GM12875 (cell line): Measurements from ENCODE around the gene FAM131A.

Experiments used
- H3K4me3 ChIP-seq: one replicate; pipeline ENCODE4 v1.5.1; 2011; ENCODE audit warnings: low read depth, low read length, control low read depth
- TF ChIP-seq, protein P1 (sequence below): IDR thresholded peaks from 2 replicates; pipeline ENCODE4 v1.5.1; 2011; ENCODE audit warnings: low read depth, mild to moderate bottlenecking, control low read depth, inconsistent platforms, low read length, moderate library complexity, borderline replicate concordance; ENCODE audit not compliant: insufficient read depth

FAM131A gene

DNA sequence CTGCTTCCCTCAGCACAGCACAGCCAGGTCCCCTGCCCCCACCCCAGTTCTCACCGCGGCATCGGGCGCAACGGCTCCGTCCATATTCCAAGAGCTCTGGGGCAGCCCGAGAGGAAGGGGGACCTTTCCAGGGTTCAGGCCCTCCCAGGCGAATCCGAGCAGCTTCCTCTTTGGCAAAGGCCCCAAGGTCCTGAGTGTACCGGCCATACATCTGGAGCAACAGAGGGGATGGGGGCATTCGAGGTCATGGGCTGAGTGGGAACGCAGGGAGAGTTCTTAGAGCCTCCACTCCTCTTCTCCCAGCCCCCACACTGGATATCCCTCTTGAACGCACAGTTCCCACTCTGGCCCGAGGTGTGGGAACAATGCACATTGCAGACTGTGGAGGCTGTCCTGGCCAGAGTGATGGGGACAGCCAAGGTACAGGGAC, 21.5 kb downstream of the FAM131A start:
- no peak overlapping the region for H3K4me3 ChIP-seq
- TF ChIP-seq, protein P1, sequence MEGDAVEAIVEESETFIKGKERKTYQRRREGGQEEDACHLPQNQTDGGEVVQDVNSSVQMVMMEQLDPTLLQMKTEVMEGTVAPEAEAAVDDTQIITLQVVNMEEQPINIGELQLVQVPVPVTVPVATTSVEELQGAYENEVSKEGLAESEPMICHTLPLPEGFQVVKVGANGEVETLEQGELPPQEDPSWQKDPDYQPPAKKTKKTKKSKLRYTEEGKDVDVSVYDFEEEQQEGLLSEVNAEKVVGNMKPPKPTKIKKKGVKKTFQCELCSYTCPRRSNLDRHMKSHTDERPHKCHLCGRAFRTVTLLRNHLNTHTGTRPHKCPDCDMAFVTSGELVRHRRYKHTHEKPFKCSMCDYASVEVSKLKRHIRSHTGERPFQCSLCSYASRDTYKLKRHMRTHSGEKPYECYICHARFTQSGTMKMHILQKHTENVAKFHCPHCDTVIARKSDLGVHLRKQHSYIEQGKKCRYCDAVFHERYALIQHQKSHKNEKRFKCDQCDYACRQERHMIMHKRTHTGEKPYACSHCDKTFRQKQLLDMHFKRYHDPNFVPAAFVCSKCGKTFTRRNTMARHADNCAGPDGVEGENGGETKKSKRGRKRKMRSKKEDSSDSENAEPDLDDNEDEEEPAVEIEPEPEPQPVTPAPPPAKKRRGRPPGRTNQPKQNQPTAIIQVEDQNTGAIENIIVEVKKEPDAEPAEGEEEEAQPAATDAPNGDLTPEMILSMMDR: no peak

DNA sequence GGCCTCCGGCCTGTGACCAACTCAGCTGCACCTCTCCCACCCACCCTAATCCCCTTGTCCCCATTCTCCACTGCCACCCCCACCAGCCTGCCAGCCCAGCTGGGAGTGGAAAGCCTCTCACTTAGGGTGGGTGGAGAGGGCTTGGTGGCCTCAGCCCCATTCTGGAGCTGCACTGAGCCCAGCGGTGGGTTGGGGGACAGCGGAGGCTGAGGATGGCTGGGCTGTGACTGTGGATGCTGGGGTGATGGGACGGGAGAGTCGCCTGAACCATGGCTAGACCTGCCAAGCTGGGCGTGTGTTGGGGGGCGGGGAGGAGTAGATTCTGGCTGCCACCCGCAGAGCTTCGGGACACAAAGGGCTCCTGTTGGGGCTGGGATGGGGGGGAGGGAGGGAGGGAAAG, 22.2 kb downstream of the FAM131A start:
- no peak overlapping the region for H3K4me3 ChIP-seq
- TF ChIP-seq, protein P1: no peak

DNA sequence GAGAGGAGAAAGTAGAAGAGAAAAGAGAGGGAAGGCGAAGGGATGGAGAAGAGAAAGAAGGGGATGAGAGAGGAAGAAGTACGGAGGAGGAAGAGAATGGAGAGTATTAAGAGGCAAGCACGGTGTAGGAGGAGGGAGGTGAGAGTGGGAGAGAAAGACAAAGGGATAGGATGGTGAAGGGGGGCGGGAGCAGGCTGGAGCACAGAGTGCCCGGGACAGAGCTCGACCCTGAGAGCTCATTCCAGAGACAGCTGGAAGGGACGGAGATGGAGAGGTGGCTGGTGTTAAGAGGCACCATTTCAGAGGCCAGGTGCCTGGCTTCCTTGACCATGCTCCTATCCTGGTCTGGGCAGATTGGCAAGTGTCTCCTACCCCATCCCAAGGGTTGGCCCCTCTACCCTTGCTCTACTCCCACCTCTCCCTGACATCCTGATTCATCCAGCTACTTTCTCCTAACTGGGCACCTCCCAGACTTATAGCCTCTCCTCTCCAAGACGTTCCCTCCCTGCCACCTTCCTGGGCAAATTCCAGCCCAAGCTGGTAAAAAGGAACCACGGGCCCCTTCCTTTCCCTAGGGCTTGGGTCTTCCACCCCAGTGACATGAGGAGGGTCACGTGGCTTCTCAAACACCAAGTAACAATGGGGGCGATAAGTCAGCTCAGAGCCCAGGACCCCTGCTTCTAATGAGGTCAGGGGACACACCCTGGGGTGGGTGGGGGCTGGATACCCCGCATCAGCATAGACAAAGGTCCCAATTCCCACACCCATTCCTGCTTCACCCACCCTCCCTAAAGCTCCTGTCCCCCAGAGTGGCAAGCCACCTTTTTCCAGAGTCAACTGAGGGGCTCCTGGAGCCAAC, 22.9 kb downstream of the FAM131A start:
- TF ChIP-seq, protein P1: no peak
- no peak overlapping the region for H3K4me3 ChIP-seq

DNA sequence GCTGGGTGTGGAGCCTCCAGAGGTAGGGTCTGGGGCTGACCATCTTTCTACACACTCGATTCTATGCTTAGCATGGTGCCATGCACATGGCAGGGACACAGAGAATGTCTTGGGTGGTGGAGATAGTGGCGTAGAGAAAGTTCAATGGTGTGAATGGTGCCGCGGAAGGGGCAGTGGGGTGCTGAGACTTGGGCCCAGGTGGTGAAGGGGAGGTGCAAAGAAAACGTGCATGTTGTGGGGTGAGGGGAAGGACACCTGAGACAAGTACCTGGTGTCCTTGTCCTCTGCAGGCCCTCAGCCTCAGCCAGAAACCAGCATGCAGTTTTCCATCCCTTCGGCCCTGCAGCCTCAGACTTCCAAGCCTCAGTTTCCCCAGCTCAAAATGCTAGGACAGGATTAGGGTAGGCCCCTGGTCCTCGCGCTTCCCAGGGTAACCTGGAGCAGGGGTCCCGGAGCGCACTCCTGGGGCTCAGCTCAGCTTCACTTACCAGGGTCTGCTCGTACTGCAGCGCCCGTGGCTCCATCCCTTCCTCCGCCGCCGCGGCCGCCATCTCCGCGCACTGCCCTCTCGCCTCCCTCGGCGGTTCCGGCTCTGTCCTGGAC, 23.6 kb downstream of the FAM131A start:
- H3K4me3 ChIP-seq: peak overlapping the region; percentile 87
- TF ChIP-seq, protein P1: no peak

DNA sequence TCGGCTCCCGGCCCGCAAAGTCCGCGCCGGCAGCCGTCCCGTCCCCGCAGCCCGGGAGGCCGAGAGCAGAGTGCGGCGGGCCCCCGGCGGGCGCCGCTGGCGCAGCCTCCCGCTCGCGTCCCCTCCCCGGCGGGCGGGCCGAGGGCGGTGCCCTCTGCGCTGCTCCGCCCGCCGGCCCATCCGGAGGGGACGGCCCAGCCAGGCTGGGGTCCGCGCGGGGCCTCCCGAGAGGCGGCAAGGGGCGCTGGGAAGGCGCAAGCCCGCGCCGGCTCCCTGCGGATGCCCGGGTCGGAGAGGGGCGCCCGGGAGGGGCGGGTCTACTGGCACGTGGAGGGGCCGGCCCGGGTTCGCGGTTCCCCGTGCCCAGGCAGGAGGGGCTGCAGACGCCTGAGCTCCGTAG, 24.1 kb downstream of the FAM131A start, which contains the start of the genes CLCN2 and POLR2H:
CLCN2 (minus strand) TSS at position 74 of the 400 bp plus-strand sequence. CDS start 126 bp downstream, outside the sequence.
POLR2H (plus strand) TSS at position 179 of the 400 bp plus-strand sequence. CDS start 1,783 bp downstream, outside the sequence.
- H3K4me3 ChIP-seq: peak within 1 kb of the TSS; percentile 87
- TF ChIP-seq, protein P1: no peak

DNA sequence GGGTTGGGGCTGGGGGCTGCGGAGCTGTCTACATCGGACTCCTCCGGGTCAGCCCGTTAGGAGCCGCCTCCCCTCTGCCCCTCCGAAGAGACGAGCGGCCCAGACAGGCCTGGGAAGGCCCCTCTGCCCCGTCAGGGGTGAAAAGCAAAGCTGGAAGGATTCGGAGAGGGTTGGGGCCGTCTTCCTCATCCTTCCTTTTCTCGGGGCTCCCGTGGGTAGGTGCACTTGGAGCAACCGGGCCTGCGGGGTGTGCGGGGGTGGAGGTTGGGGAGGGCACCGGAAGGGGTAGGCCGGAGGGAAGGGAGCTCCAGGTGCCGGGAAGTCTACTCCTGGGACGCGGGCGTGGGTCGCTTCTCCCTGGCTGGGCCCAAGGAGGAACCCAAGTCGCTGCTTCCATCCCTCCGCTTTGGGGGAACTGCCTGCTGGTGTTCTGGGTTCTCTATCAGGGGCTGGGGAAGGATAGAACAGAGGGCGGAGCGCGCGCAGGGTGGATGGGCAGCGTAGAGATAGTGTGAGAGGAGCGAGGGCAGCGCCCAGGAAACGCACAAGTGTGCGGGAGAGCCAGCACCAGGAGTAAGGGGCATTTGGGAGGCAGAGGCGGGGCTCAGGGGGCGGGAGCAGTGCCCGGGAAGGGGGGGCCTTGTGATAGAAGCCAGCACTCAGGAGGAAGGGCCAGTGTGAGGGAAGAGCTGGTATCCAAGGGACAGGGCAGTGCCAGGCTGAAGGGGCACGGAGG, 24.7 kb downstream of the FAM131A start:
- TF ChIP-seq, protein P1: no peak
- peak overlapping the region; percentile 87 for H3K4me3 ChIP-seq
